HepG2 (cell line): ENCODE results near the gene MCOLN1. TPM values are rescaled to one million over a fixed set of nuclear protein-coding genes. Genes with fewer than 3 reads are reported as not detected.
A peak's percentile ranks its signal among the peaks of the same experiment; 100 is the strongest.

Experiments
- ATF2 ChIP-seq: sonication (generic); formaldehyde crosslinking; IDR thresholded peaks from 2 replicates; pipeline ENCODE4 v1.4.0; 2020; ENCODE audit warnings: missing genetic modification reagents
- ATRX ChIP-seq: sonication (generic); formaldehyde crosslinking; IDR thresholded peaks from 2 replicates; pipeline ENCODE4 v1.4.0; 2020; ENCODE audit warnings: missing genetic modification reagents, borderline replicate concordance
- ELF1 ChIP-seq: sonication (generic); formaldehyde crosslinking; IDR thresholded peaks from 2 replicates; pipeline ENCODE4 v1.4.0; 2020; ENCODE audit warnings: missing genetic modification reagents
- HBP1 ChIP-seq: IDR thresholded peaks from 2 replicates; pipeline ENCODE4 v1.6.1; 2016; ENCODE audit warnings: low read depth, control low read depth
- HES4 ChIP-seq: sonication (generic); formaldehyde crosslinking; IDR thresholded peaks from 2 replicates; pipeline ENCODE4 v1.9.0; 2021; ENCODE audit warnings: mild to moderate bottlenecking, missing genetic modification reagents, borderline replicate concordance
- KDM3A ChIP-seq: IDR thresholded peaks from 2 replicates; pipeline ENCODE4 v1.6.1; 2018; ENCODE audit warnings: low read depth, missing compliant biosample characterization
- KLF15 ChIP-seq: sonication (generic); formaldehyde crosslinking; IDR thresholded peaks from 2 replicates; pipeline ENCODE4 v1.8.1; 2023; ENCODE audit warnings: borderline replicate concordance, mild to moderate bottlenecking, inconsistent platforms, missing genetic modification reagents, mixed read lengths
- MIER2 ChIP-seq: IDR thresholded peaks from 2 replicates; pipeline ENCODE4 v1.6.1; 2016; ENCODE audit warnings: missing biosample characterization, missing genetic modification reagents
- MYNN ChIP-seq: sonication (generic); formaldehyde crosslinking; IDR thresholded peaks from 2 replicates; pipeline ENCODE4 v1.4.0; 2020; ENCODE audit warnings: mild to moderate bottlenecking, low read depth, missing genetic modification reagents
- ONECUT2 ChIP-seq: sonication (generic); formaldehyde crosslinking; IDR thresholded peaks from 2 replicates; pipeline ENCODE4 v1.4.0; 2020; ENCODE audit warnings: missing genetic modification reagents
- PBX2 ChIP-seq: IDR thresholded peaks from 2 replicates; pipeline ENCODE4 v1.6.1; 2016; ENCODE audit warnings: control low read depth
- PHF21A ChIP-seq: sonication (generic); formaldehyde crosslinking; IDR thresholded peaks from 2 replicates; pipeline ENCODE4 v1.5.0; 2020; ENCODE audit warnings: mild to moderate bottlenecking, missing genetic modification reagents
- POGZ ChIP-seq: sonication (generic); formaldehyde crosslinking; IDR thresholded peaks from 2 replicates; pipeline ENCODE4 v1.4.0; 2020; ENCODE audit warnings: mild to moderate bottlenecking, missing genetic modification reagents
- SMC3 ChIP-seq: IDR thresholded peaks from 2 replicates; pipeline ENCODE4 v1.6.1; 2011; ENCODE audit warnings: low read length, improper control_type of control experiment
- SP5 ChIP-seq: IDR thresholded peaks from 2 replicates; pipeline ENCODE4 v1.6.1; 2016; ENCODE audit warnings: low read depth, borderline replicate concordance
- ZBTB21 ChIP-seq: sonication (generic); formaldehyde crosslinking; IDR thresholded peaks from 2 replicates; pipeline ENCODE4 v1.4.0; 2020; ENCODE audit warnings: missing genetic modification reagents
- ZNF253 ChIP-seq: sonication (generic); formaldehyde crosslinking; IDR thresholded peaks from 2 replicates; pipeline ENCODE4 v1.8.0; 2022; ENCODE audit warnings: mild to moderate bottlenecking, missing genetic modification reagents, borderline replicate concordance
- ZNF367 ChIP-seq: sonication (generic); formaldehyde crosslinking; IDR thresholded peaks from 2 replicates; pipeline ENCODE4 v1.4.0; 2020; ENCODE audit warnings: missing genetic modification reagents, borderline replicate concordance
- ZNF572 ChIP-seq: sonication (generic); formaldehyde crosslinking; IDR thresholded peaks from 2 replicates; pipeline ENCODE4 v1.5.1; 2020; ENCODE audit warnings: mild to moderate bottlenecking, missing genetic modification reagents
- ZNF577 ChIP-seq: sonication (generic); formaldehyde crosslinking; IDR thresholded peaks from 2 replicates; pipeline ENCODE4 v1.4.0; 2020; ENCODE audit warnings: mild to moderate bottlenecking, low read depth, missing genetic modification reagents, borderline replicate concordance
- ZNF776 ChIP-seq: sonication (generic); formaldehyde crosslinking; IDR thresholded peaks from 2 replicates; pipeline ENCODE4 v1.4.0; 2020; ENCODE audit warnings: mild to moderate bottlenecking, missing genetic modification reagents
- ZNF83 ChIP-seq: sonication (generic); formaldehyde crosslinking; IDR thresholded peaks from 2 replicates; pipeline ENCODE4 v1.4.0; 2020; ENCODE audit warnings: missing genetic modification reagents, mild to moderate bottlenecking, borderline replicate concordance
- ZSCAN12 ChIP-seq: sonication (generic); formaldehyde crosslinking; IDR thresholded peaks from 2 replicates; pipeline ENCODE4 v1.9.0; 2021; ENCODE audit warnings: mild to moderate bottlenecking, missing genetic modification reagents
- polyA plus RNA-seq, 8 experiments: library from polyadenylated mRNA; depleted of rRNA in 3 of 8; stranded (reverse) in 7 of 8; unstranded in 1 of 8; fragments of >200 nt; fragmentation: Illumina TruSeq in 4 of 8; extraction: Trizol in 4 of 8; gene quantifications; 2 replicates each; pipeline versions ENCODE4 v1.2.1 to v1.2.3, GENCODE V29; 2011 to 2016; ENCODE audit warnings: low read depth in 4 of 8, missing spikeins in 1 of 8, mixed read lengths in 1 of 8; ENCODE audit not compliant: insufficient read depth in 1 of 8
- total RNA-seq, 5 experiments: library from RNA; depleted of rRNA; stranded (reverse); fragments of >200 nt; fragmentation: Illumina TruSeq; extraction: Trizol; gene quantifications; 2 replicates each; pipeline ENCODE4 v1.2.3, GENCODE V29; 2016; ENCODE audit warnings: low read depth in 1 of 5
- TF ChIP-seq, protein P1 (sequence below): sonication (generic); formaldehyde crosslinking; IDR thresholded peaks from 2 replicates; pipeline ENCODE4 v1.5.0; 2020; ENCODE audit warnings: missing genetic modification reagents, mild to moderate bottlenecking, borderline replicate concordance
- TF ChIP-seq, protein P2 (sequence below): sonication (generic); formaldehyde crosslinking; IDR thresholded peaks from 2 replicates; pipeline ENCODE4 v1.4.0; 2020; ENCODE audit warnings: mild to moderate bottlenecking, low read depth, missing genetic modification reagents

MCOLN1 gene
- total and polyA plus RNA-seq, 2 of the 13 experiments (the other 11 are each of a cell fraction or from before 2014, with no cell fraction given) = 3.4 to 15.7 TPM

DNA sequence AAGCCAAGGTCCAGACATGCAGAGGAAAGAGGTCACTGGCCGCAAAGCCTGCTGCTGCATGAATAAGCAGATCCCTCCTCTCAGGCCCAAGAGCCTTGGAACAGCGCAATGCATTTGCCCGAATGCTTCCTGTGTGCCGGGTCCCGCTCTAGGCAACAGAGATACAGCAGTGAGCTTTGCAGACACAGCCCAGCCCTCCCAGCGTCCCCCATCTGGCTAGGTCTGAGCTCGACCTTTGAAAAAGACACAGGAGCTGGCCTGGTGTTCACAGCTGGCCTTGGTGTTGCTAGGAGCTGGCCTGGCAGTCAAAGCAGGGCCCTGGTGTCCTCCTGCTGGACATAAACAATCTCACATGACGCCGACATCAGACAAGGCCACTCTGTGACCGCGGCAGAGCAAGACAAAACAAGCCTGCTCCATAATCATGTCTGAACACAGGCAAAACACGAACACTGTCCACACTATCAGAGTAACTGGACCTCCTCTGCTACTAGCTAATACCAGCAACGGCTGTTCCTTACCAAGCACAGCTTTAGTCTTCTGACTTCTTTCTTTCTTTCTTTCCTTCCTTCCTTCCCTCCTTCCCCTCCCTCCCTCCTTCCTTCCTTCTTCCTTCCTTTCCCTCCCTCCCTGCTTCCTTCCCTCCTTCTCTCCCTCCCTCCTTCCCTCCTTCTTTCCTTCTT is 27.9 kb upstream of the MCOLN1 start (continued):
- TF ChIP-seq ZNF577 (CRISPR knock-in tag) (no peak), HBP1 (CRISPR knock-in tag) (no peak), ZNF572 (CRISPR knock-in tag) (no peak), ATRX (CRISPR knock-in tag) (no peak), SP5 (CRISPR knock-in tag) (no peak), ZSCAN12 (no peak), HES4 (0 out of 2 replicates have a peak, but pooled peaks have one; percentile 16), POGZ (CRISPR knock-in tag) (0 out of 2 replicates have a peak, but pooled peaks have one; percentile 8), SMC3 (peak; percentile 43; the same call in 1 of the 2 replicates), ZNF367 (CRISPR knock-in tag) (no peak), MYNN (CRISPR knock-in tag) (no peak), PBX2 (CRISPR knock-in tag) (no peak), ATF2 (CRISPR knock-in tag) (0 out of 2 replicates have a peak, but pooled peaks have one; percentile 18), ELF1 (CRISPR knock-in tag) (peak; percentile 18; the same call in 1 of the 2 replicates), PHF21A (CRISPR knock-in tag) (no peak; the same call in 1 of the 2 replicates), ZBTB21 (CRISPR knock-in tag) (no peak), ZNF83 (CRISPR knock-in tag) (no peak; the same call in 1 of the 2 replicates), MIER2 (peak; percentile 57; the same call in 1 of the 2 replicates), KLF15 (CRISPR knock-in tag) (no peak), ZNF776 (CRISPR knock-in tag) (no peak), ZNF253 (CRISPR knock-in tag) (no peak), KDM3A (CRISPR knock-in tag) (no peak), ONECUT2 (CRISPR knock-in tag) (no peak)
- TF ChIP-seq, protein P1, sequence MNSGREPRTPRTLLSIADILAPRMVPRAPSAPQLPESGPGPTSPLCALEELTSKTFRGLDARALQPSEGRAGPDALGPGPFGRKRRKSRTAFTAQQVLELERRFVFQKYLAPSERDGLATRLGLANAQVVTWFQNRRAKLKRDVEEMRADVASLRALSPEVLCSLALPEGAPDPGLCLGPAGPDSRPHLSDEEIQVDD (CRISPR knock-in tag) = no peak
- TF ChIP-seq, protein P2, sequence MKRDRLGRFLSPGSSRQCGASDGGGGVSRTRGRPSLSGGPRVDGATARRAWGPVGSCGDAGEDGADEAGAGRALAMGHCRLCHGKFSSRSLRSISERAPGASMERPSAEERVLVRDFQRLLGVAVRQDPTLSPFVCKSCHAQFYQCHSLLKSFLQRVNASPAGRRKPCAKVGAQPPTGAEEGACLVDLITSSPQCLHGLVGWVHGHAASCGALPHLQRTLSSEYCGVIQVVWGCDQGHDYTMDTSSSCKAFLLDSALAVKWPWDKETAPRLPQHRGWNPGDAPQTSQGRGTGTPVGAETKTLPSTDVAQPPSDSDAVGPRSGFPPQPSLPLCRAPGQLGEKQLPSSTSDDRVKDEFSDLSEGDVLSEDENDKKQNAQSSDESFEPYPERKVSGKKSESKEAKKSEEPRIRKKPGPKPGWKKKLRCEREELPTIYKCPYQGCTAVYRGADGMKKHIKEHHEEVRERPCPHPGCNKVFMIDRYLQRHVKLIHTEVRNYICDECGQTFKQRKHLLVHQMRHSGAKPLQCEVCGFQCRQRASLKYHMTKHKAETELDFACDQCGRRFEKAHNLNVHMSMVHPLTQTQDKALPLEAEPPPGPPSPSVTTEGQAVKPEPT (CRISPR knock-in tag) = no peak
